Stimulated activated naive CD8-positive, alpha-beta T cell treated with anti-CD3 and anti-CD28 coated beads, Interleukin-15, Interleukin-2, amounts not matched to agents 100 ng/mL and 50 ng/mL, for 24 hours (primary cell): Measurements from ENCODE around the gene SRGAP3.

Experiments
- H3K27ac Mint-ChIP-seq: one replicate; pipeline ENCODE4 v1.8.0; 2021; ENCODE audit warnings: mild to moderate bottlenecking, mixed read lengths
- H3K27me3 Mint-ChIP-seq: one replicate; pipeline ENCODE4 v1.8.0; 2021; ENCODE audit warnings: mixed read lengths
- H3K36me3 Mint-ChIP-seq: one replicate; pipeline ENCODE4 v1.8.0; 2021; ENCODE audit warnings: low read depth, mixed read lengths
- H3K4me1 Mint-ChIP-seq: one replicate; pipeline ENCODE4 v1.8.0; 2021; ENCODE audit warnings: low read depth, mixed read lengths
- H3K4me3 Mint-ChIP-seq: one replicate; pipeline ENCODE4 v1.8.0; 2021; ENCODE audit warnings: mild to moderate bottlenecking, mixed read lengths
- H3K9me3 Mint-ChIP-seq: one replicate; pipeline ENCODE4 v1.8.0; 2021; ENCODE audit warnings: mixed read lengths

The SRGAP3 gene

GRCh38 chr3:9271903-9272302, 22.5 kb upstream of the SRGAP3 start:
- Mint-ChIP-seq H3K9me3 (no peaks in the 10 kb centered on the region), H3K36me3 (no peaks in the 10 kb centered on the region), H3K27ac (no peak overlapping the region), H3K27me3 (no peaks in the 10 kb centered on the region), H3K4me1 (no peaks in the 10 kb centered on the region), H3K4me3 (no peak overlapping the region)

- no peak overlapping the region for H3K4me3 Mint-ChIP-seq
- no peaks in the 10 kb centered on the region for H3K9me3 Mint-ChIP-seq
- no peak overlapping the region for H3K27ac Mint-ChIP-seq
- no peaks in the 10 kb centered on the region for H3K36me3 Mint-ChIP-seq
- no peaks in the 10 kb centered on the region for H3K4me1 Mint-ChIP-seq
- no peaks in the 10 kb centered on the region for H3K27me3 Mint-ChIP-seq
Measured at GRCh38 chr3:9270704-9271103, 21.3 kb upstream of the SRGAP3 start.

- H3K4me3 Mint-ChIP-seq, result no peak overlapping the region
- H3K9me3 Mint-ChIP-seq, result no peaks in the 10 kb centered on the region
- H3K36me3 Mint-ChIP-seq, result no peaks in the 10 kb centered on the region
- H3K4me1 Mint-ChIP-seq, result no peaks in the 10 kb centered on the region
- H3K27ac Mint-ChIP-seq, result no peak overlapping the region
- no peaks in the 10 kb centered on the region for H3K27me3 Mint-ChIP-seq
Measured at GRCh38 chr3:9266716-9267115, 17.3 kb upstream of the SRGAP3 start.

GRCh38 chr3:9260305-9260704, 10.9 kb upstream of the SRGAP3 start:
- Mint-ChIP-seq H3K36me3 (no peaks in the 10 kb centered on the region), H3K27me3 (peaks cover 8% of the 10 kb centered on the region), H3K9me3 (peaks cover 7% of the 10 kb centered on the region), H3K4me1 (no peaks in the 10 kb centered on the region), H3K27ac (no peak overlapping the region), H3K4me3 (no peak overlapping the region)

GRCh38 chr3:9257092-9257491, 7.6 kb upstream of the SRGAP3 start:
- Mint-ChIP-seq H3K9me3 (peaks cover 7% of the 10 kb centered on the region), H3K36me3 (no peaks in the 10 kb centered on the region), H3K27ac (no peak overlapping the region), H3K4me1 (no peaks in the 10 kb centered on the region), H3K27me3 (peaks cover 17% of the 10 kb centered on the region), H3K4me3 (no peak overlapping the region)

GRCh38 chr3:9255976-9256375, 6.5 kb upstream of the SRGAP3 start:
- peaks cover 13% of the 10 kb centered on the region for H3K27me3 Mint-ChIP-seq
- no peak overlapping the region for H3K4me3 Mint-ChIP-seq
- H3K27ac Mint-ChIP-seq, result no peak overlapping the region
- H3K36me3 Mint-ChIP-seq, result no peaks in the 10 kb centered on the region
- no peaks in the 10 kb centered on the region for H3K4me1 Mint-ChIP-seq
- peaks cover 3% of the 10 kb centered on the region for H3K9me3 Mint-ChIP-seq

GRCh38 chr3:9254764-9255163, 5.3 kb upstream of the SRGAP3 start:
- Mint-ChIP-seq H3K4me3 (no peak overlapping the region), H3K4me1 (peaks cover 1% of the 10 kb centered on the region)

GRCh38 chr3:9253327-9253726, 3.9 kb upstream of the SRGAP3 start:
- Mint-ChIP-seq H3K4me1 (peaks cover 16% of the 10 kb centered on the region), H3K27ac (no peak overlapping the region)

More at GRCh38 chr3:9254764-9255163, 5.3 kb upstream of the SRGAP3 start:
- Mint-ChIP-seq H3K36me3 (no peaks in the 10 kb centered on the region), H3K27ac (no peak overlapping the region), H3K27me3 (peaks cover 13% of the 10 kb centered on the region), H3K9me3 (peaks cover 3% of the 10 kb centered on the region)

GRCh38 chr3:9251055-9251786, 1.8 kb upstream of the SRGAP3 start:
- Mint-ChIP-seq H3K4me3 (no peak overlapping the region), H3K27me3 (peaks cover 9% of the 10 kb centered on the region), H3K9me3 (no peaks in the 10 kb centered on the region), H3K27ac (no peak overlapping the region), H3K4me1 (peaks cover 19% of the 10 kb centered on the region), H3K36me3 (no peaks in the 10 kb centered on the region)

More at GRCh38 chr3:9253327-9253726, 3.9 kb upstream of the SRGAP3 start:
- H3K4me3 Mint-ChIP-seq, result no peak overlapping the region
- peaks cover 3% of the 10 kb centered on the region for H3K9me3 Mint-ChIP-seq
- H3K27me3 Mint-ChIP-seq, result peaks cover 13% of the 10 kb centered on the region
- H3K36me3 Mint-ChIP-seq, result no peaks in the 10 kb centered on the region

GRCh38 chr3:9250236-9250635, 790 bp upstream of the SRGAP3 start:
- H3K27ac Mint-ChIP-seq, result no peak overlapping the region
- peaks cover 8% of the 10 kb centered on the region for H3K27me3 Mint-ChIP-seq
- H3K4me3 Mint-ChIP-seq, result no peak overlapping the region
- peaks cover 19% of the 10 kb centered on the region for H3K4me1 Mint-ChIP-seq
- no peaks in the 10 kb centered on the region for H3K36me3 Mint-ChIP-seq
- no peaks in the 10 kb centered on the region for H3K9me3 Mint-ChIP-seq

- Mint-ChIP-seq H3K4me1 (peaks cover 19% of the 10 kb centered on the region), H3K4me3 (peak overlapping the region; percentile 80), H3K36me3 (no peaks in the 10 kb centered on the region), H3K9me3 (no peaks in the 10 kb centered on the region), H3K27ac (no peak overlapping the region), H3K27me3 (no peaks in the 10 kb centered on the region)
Measured at GRCh38 chr3:9248522-9249271, 749 bp downstream of the SRGAP3 start.

- peaks cover 19% of the 10 kb centered on the region for H3K4me1 Mint-ChIP-seq
- no peaks in the 10 kb centered on the region for H3K27me3 Mint-ChIP-seq
- H3K27ac Mint-ChIP-seq, result no peak overlapping the region
- no peaks in the 10 kb centered on the region for H3K9me3 Mint-ChIP-seq
- H3K36me3 Mint-ChIP-seq, result no peaks in the 10 kb centered on the region
- peak overlapping the region; percentile 80 for H3K4me3 Mint-ChIP-seq
Measured at GRCh38 chr3:9247941-9248521, 1.4 kb downstream of the SRGAP3 start.

GRCh38 chr3:9247361-9247940, 2.0 kb downstream of the SRGAP3 start:
- Mint-ChIP-seq H3K27ac (no peak overlapping the region), H3K36me3 (no peaks in the 10 kb centered on the region), H3K4me1 (peaks cover 19% of the 10 kb centered on the region), H3K4me3 (no peak overlapping the region), H3K9me3 (no peaks in the 10 kb centered on the region), H3K27me3 (no peaks in the 10 kb centered on the region)

GRCh38 chr3:9246189-9246588, 3.3 kb downstream of the SRGAP3 start:
- no peak overlapping the region for H3K27ac Mint-ChIP-seq
- H3K4me3 Mint-ChIP-seq, result no peak overlapping the region
- H3K27me3 Mint-ChIP-seq, result no peaks in the 10 kb centered on the region
- no peaks in the 10 kb centered on the region for H3K36me3 Mint-ChIP-seq
- H3K4me1 Mint-ChIP-seq, result peaks cover 19% of the 10 kb centered on the region
- no peaks in the 10 kb centered on the region for H3K9me3 Mint-ChIP-seq
